CD1c-positive myeloid dendritic cell (primary cell): ENCODE results near the gene ELANE.
"Not testable (repeated sequence)": the region's sequence is repeated elsewhere in the genome, so short reads cannot be mapped to it uniquely, and the experiment has no call there.

Experiments used
- DNase-seq: peaks from one replicate; pipeline ENCODE4 v3.0.0-alpha.2; 2016; ENCODE audit errors: extremely low spot score

Gene ELANE

GRCh38 chr19:814152-815078 lies 37.7 kb upstream of the ELANE start:
- no peak for DNase-seq

GRCh38 chr19:815079-815774 lies 36.9 kb upstream of the ELANE start:
- no peak for DNase-seq

GRCh38 chr19:815775-816499 lies 36.2 kb upstream of the ELANE start:
- DNase-seq: no peak

GRCh38 chr19:816500-816857 lies 35.6 kb upstream of the ELANE start:
- no peak for DNase-seq

- DNase-seq: not testable (repeated sequence)
Measured at GRCh38 chr19:820212-820611, 31.9 kb upstream of the ELANE start.

GRCh38 chr19:821231-821824 lies 30.8 kb upstream of the ELANE start:
- DNase-seq: no peak

GRCh38 chr19:821825-822503 lies 30.1 kb upstream of the ELANE start, which contains the start of gene PLPPR3:
Gene PLPPR3 (minus strand): TSS chr19:821955. CDS start chr19:821559, 396 bp downstream.
- DNase-seq: no peak

GRCh38 chr19:823565-824121 lies 28.5 kb upstream of the ELANE start:
- DNase-seq: no peak

- DNase-seq: peak; percentile 64
Measured at GRCh38 chr19:824885-825284, 27.2 kb upstream of the ELANE start.

- DNase-seq: no peak
Measured at GRCh38 chr19:825897-826644, 26.0 kb upstream of the ELANE start.

- DNase-seq: no peak
Measured at GRCh38 chr19:827314-827709, 24.8 kb upstream of the ELANE start.

GRCh38 chr19:827710-828321 lies 24.3 kb upstream of the ELANE start, which contains the start of gene AZU1:
Gene AZU1 (plus strand): TSS chr19:827837. CDS start chr19:827847, 10 bp downstream.
- DNase-seq: peak; percentile 41

GRCh38 chr19:829129-829758 lies 22.9 kb upstream of the ELANE start:
- DNase-seq: no peak

GRCh38 chr19:831407-832369 lies 20.4 kb upstream of the ELANE start:
- no peak for DNase-seq

GRCh38 chr19:834216-834615 lies 17.9 kb upstream of the ELANE start:
- no peak for DNase-seq

- no peak for DNase-seq
Measured at GRCh38 chr19:835210-835810, 16.8 kb upstream of the ELANE start.

GRCh38 chr19:840519-841206 lies 11.4 kb upstream of the ELANE start, which contains the start of gene PRTN3:
Gene PRTN3 (plus strand): TSS chr19:840999. CDS start chr19:841009, 10 bp downstream.
- DNase-seq: peak; percentile 72
